HCT116 (cell line): Measurements from ENCODE around the gene ZNF76. TPM values are rescaled to one million over a fixed set of nuclear protein-coding genes. Genes with fewer than 3 reads are reported as not detected.

Experiments used
- ATAC-seq: fragments of 200-7000 bp; cut with Tn5 transposase; 2 replicates; pipeline ENCODE4 v1.9.1; 2020; ENCODE audit warnings: mild to moderate bottlenecking, moderate library complexity
- BruUV-seq: library from RNA; stranded (reverse); fragments of 400-500 nt; replicated peaks from 2 replicates; lab custom pipeline; 2021; lab: Mats Ljungman, UMichigan
- CTCF ChIA-PET: fragments of 300-600 bp; sonication (Branson Sonifier 250); formaldehyde crosslinking; loops from one replicate; lab custom pipeline; 2021; ENCODE audit warnings: antibody characterized with exemption; lab: Charles Lee
- POLR2A ChIA-PET: fragments of 300-600, 350-600 bp; sonication (Branson Sonifier 250); formaldehyde crosslinking; loops from one replicate; lab custom pipeline; 2021; ENCODE audit warnings: antibody characterized with exemption; lab: Charles Lee
- RAD21 ChIA-PET, 2 experiments: fragments of 300-600 bp; sonication (Branson Sonifier 250); formaldehyde crosslinking; loops; one replicate each; lab custom pipeline; 2023; ENCODE audit warnings: low total read pairs in 2 of 2; ENCODE audit not compliant: uncharacterized antibody in 2 of 2, unreplicated experiment in 2 of 2, low non-redundant PET in 1 of 2; lab: Charles Lee
- DNase-seq: peaks from one replicate; pipeline ENCODE4 v3.0.0-alpha.2; 2010; ENCODE audit warnings: low read depth, low spot score
- H2AFZ ChIP-seq: fragments of 200-600 bp; shearing (Covaris generic), sonication (generic); 2 replicates; pipeline ENCODE4 v1.6.1; 2017; ENCODE audit warnings: low read depth, mixed run types, mixed read lengths, antibody characterized with exemption, low read length; ENCODE audit not compliant: poor library complexity, severe bottlenecking
- H3K27ac ChIP-seq: 2 replicates; pipeline ENCODE4 v1.5.1; 2012; ENCODE audit warnings: low read depth, low read length
- H3K27me3 ChIP-seq: fragments of 200-600 bp; sonication (generic); 2 replicates; pipeline ENCODE4 v1.6.1; 2016; ENCODE audit warnings: mixed run types, low read length, mixed read lengths; ENCODE audit not compliant: insufficient read depth
- H3K36me3 ChIP-seq, 2 experiments: fragments of 200-500 bp in 1 of 2; fragments of 200-600 bp in 1 of 2; sonication (Bioruptor generic) in 1 of 2; sonication (generic) in 1 of 2; 2 replicates each; pipeline versions ENCODE4 v1.5.1 to v1.6.1; 2014 to 2016; ENCODE audit warnings: low read length in 2 of 2, inconsistent platforms in 1 of 2, mixed read lengths in 1 of 2, mixed run types in 1 of 2; ENCODE audit not compliant: insufficient read depth in 2 of 2, control insufficient read depth in 1 of 2
- H3K4me1 ChIP-seq, 2 experiments: fragments of 200-600 bp in 1 of 2; sonication (generic) in 1 of 2; 2 replicates each; pipeline versions ENCODE4 v1.5.1 to v1.6.1; 2012 to 2017; ENCODE audit warnings: low read length in 2 of 2, inconsistent platforms in 1 of 2, mild to moderate bottlenecking in 1 of 2, mixed read lengths in 1 of 2, mixed run types in 1 of 2, moderate library complexity in 1 of 2; ENCODE audit not compliant: insufficient read depth in 2 of 2, control insufficient read depth in 1 of 2
- H3K4me2 ChIP-seq: fragments of 200-600 bp; sonication (generic); 2 replicates; pipeline ENCODE4 v1.6.1; 2017; ENCODE audit warnings: mixed run types, low read length, mixed read lengths
- H3K4me3 ChIP-seq, 2 experiments: fragments of 200-600 bp in 1 of 2; sonication (generic) in 1 of 2; replicated peaks in 1 of 2; 2 replicates each; pipeline ENCODE4 v1.5.1; 2011 to 2016; ENCODE audit warnings: low read length in 2 of 2, control low read depth in 1 of 2, low read depth in 1 of 2, mild to moderate bottlenecking in 1 of 2, mixed read lengths in 1 of 2, mixed run types in 1 of 2
- H3K79me2 ChIP-seq: fragments of 200-600 bp; sonication (generic); 2 replicates; pipeline ENCODE4 v1.6.1; 2017; ENCODE audit warnings: mild to moderate bottlenecking, mixed run types, low read length, moderate library complexity, mixed read lengths; ENCODE audit not compliant: insufficient read depth
- H3K9ac ChIP-seq: fragments of 200-600 bp; sonication (generic); 2 replicates; pipeline ENCODE4 v1.6.1; 2016; ENCODE audit warnings: low read length, mixed read lengths
- H3K9me2 ChIP-seq: fragments of 200-600 bp; sonication (generic), shearing (Covaris generic); 2 replicates; pipeline ENCODE4 v1.6.1; 2017; ENCODE audit warnings: mixed run types, mild to moderate bottlenecking, moderate library complexity; ENCODE audit not compliant: insufficient read depth
- H3K9me3 ChIP-seq, 2 experiments: fragments of 200-500 bp in 1 of 2; fragments of 200-600 bp in 1 of 2; sonication (Bioruptor generic) in 1 of 2; sonication (generic) in 1 of 2; 2 replicates each; pipeline ENCODE4 v1.6.1; 2014 to 2017; ENCODE audit warnings: low read length in 2 of 2, mixed read lengths in 2 of 2, inconsistent platforms in 1 of 2, low read depth in 1 of 2, mild to moderate bottlenecking in 1 of 2, mixed run types in 1 of 2, moderate library complexity in 1 of 2; ENCODE audit not compliant: control insufficient read depth in 1 of 2, insufficient read depth in 1 of 2
- H4K20me1 ChIP-seq: fragments of 200-600 bp; sonication (generic), shearing (Covaris generic); 2 replicates; pipeline ENCODE4 v1.6.1; 2017; ENCODE audit warnings: mixed run types, mild to moderate bottlenecking, moderate library complexity; ENCODE audit not compliant: insufficient read depth
- ELF1 ChIP-seq: IDR thresholded peaks from 2 replicates; pipeline ENCODE4 v1.6.1; 2012; ENCODE audit warnings: low read depth, borderline replicate concordance
- EZH2 ChIP-seq: fragments of 200-600 bp; sonication (generic); IDR thresholded peaks from 2 replicates; pipeline ENCODE4 v1.6.1; 2017; ENCODE audit warnings: antibody characterized with exemption, mixed run types
- EZH2phosphoT487 ChIP-seq: fragments of 200-600 bp; IDR thresholded peaks from 2 replicates; pipeline ENCODE4 v1.6.1; 2018; ENCODE audit warnings: antibody characterized with exemption, borderline replicate concordance
- FOSL1 ChIP-seq: IDR thresholded peaks from 2 replicates; pipeline ENCODE4 v1.6.1; 2012; ENCODE audit warnings: low read depth
- JUND ChIP-seq: IDR thresholded peaks from 2 replicates; pipeline ENCODE4 v1.6.1; 2012
- MAX ChIP-seq: IDR thresholded peaks from 2 replicates; pipeline ENCODE4 v1.6.1; 2012
- POLR2AphosphoS5 ChIP-seq: IDR thresholded peaks from 2 replicates; pipeline ENCODE4 v1.6.1; 2011; ENCODE audit warnings: mild to moderate bottlenecking, low read depth, low read length, moderate library complexity
- RAD21 ChIP-seq: IDR thresholded peaks from 2 replicates; pipeline ENCODE4 v1.6.1; 2012; ENCODE audit warnings: low read depth, mild to moderate bottlenecking
- REST ChIP-seq: IDR thresholded peaks from 2 replicates; pipeline ENCODE4 v1.6.1; 2012; ENCODE audit warnings: low read depth
- YY1 ChIP-seq: IDR thresholded peaks from 2 replicates; pipeline ENCODE4 v1.6.1; 2011; ENCODE audit warnings: low read length, low read depth, moderate library complexity, mild to moderate bottlenecking; ENCODE audit not compliant: insufficient replicate concordance; ENCODE audit errors: extremely low read depth
- ZNF274 ChIP-seq: fragments of 200-500 bp; sonication (Bioruptor generic); IDR thresholded peaks from 2 replicates; pipeline ENCODE4 v1.6.1; 2014; ENCODE audit warnings: mild to moderate bottlenecking, low read depth, low read length, inconsistent platforms
- intact Hi-C: fragments of 100-400 bp; cut with micrococcal nuclease; formaldehyde crosslinking; loops from 2 replicates; pipeline ENCODE4 v1.10.0; 2022
- total RNA-seq: library from RNA; stranded (reverse); gene quantifications from one replicate; pipeline ENCODE4 v1.2.1, GENCODE V29; 2021; ENCODE audit not compliant: unreplicated experiment
- TF ChIP-seq, protein P1 (sequence below), 3 experiments: fragments of 200-600 bp in 1 of 3; sonication (generic) in 1 of 3; IDR thresholded peaks in 2 of 3; conservative IDR thresholded peaks in 1 of 3; 2 replicates each; pipeline ENCODE4 v1.5.1; 2012 to 2017; ENCODE audit warnings: low read depth in 2 of 3, low read length in 2 of 3, antibody characterized with exemption in 1 of 3, borderline replicate concordance in 1 of 3, control low read depth in 1 of 3, mild to moderate bottlenecking in 1 of 3, mixed read lengths in 1 of 3, mixed run types in 1 of 3, moderate library complexity in 1 of 3; ENCODE audit not compliant: insufficient read depth in 1 of 3

The ZNF76 gene
- total RNA-seq, 1 experiment from 2014 or later: 47.5 TPM

GRCh38 chr6:35214869-35215664 is 44.5 kb upstream of the ZNF76 start:
- ATAC-seq: no peak
- POLR2A ChIA-PET: no interaction called here

GRCh38 chr6:35215665-35216411 is 43.7 kb upstream of the ZNF76 start:
- intact Hi-C loops: no loop called here
- ChIA-PET POLR2A (no interaction called here), RAD21 (no interaction called here), CTCF (interaction anchor here (0.9 to 2.9 kb wide), 2 partner anchors 10 to 76 kb away, joined by 3 to 13 read pairs; no protein-coding TSS in a partner anchor)
- Histone ChIP-seq H3K9me2 (no peaks in the 10 kb centered on the region), H3K27ac (no peak overlapping the region), H3K4me2 (no peak overlapping the region), H3K4me1 (no peaks in the 10 kb centered on the region; a peak in 1 of 4 replicates), H3K4me3 (no peak overlapping the region), H3K36me3 (no peaks in the 10 kb centered on the region), H2AFZ (no peak overlapping the region), H3K79me2 (no peaks in the 10 kb centered on the region), H3K9me3 (no peaks in the 10 kb centered on the region), H4K20me1 (no peaks in the 10 kb centered on the region), H3K9ac (no peak overlapping the region), H3K27me3 (no peaks in the 10 kb centered on the region)
- BruUV-seq: no TSS peak
- DNase-seq: no peak
- ATAC-seq: no peak
- TF ChIP-seq MAX: no peak
- TF ChIP-seq JUND: no peak
- TF ChIP-seq EZH2phosphoT487: no peak
- no peak for TF ChIP-seq POLR2AphosphoS5
- TF ChIP-seq ZNF274: no peak
- TF ChIP-seq FOSL1: no peak
- no peak for TF ChIP-seq EZH2
- no peak for TF ChIP-seq YY1
- TF ChIP-seq, protein P1, sequence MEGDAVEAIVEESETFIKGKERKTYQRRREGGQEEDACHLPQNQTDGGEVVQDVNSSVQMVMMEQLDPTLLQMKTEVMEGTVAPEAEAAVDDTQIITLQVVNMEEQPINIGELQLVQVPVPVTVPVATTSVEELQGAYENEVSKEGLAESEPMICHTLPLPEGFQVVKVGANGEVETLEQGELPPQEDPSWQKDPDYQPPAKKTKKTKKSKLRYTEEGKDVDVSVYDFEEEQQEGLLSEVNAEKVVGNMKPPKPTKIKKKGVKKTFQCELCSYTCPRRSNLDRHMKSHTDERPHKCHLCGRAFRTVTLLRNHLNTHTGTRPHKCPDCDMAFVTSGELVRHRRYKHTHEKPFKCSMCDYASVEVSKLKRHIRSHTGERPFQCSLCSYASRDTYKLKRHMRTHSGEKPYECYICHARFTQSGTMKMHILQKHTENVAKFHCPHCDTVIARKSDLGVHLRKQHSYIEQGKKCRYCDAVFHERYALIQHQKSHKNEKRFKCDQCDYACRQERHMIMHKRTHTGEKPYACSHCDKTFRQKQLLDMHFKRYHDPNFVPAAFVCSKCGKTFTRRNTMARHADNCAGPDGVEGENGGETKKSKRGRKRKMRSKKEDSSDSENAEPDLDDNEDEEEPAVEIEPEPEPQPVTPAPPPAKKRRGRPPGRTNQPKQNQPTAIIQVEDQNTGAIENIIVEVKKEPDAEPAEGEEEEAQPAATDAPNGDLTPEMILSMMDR (IDR thresholded peaks at IDR 0.05 in 2 of 3, conservative IDR thresholded peaks at IDR 0.05 in 1 of 3; ENCODE audit: borderline replicate concordance in 1 of 3, insufficient read depth in 1 of 3, low read depth in 2 of 3, low read length in 2 of 3): no peak
- TF ChIP-seq REST: no peak
- no peak for TF ChIP-seq RAD21

More at GRCh38 chr6:35214869-35215664, 44.5 kb upstream of the ZNF76 start:
- H3K4me2 ChIP-seq: no peak overlapping the region
- intact Hi-C loops: no loop called here
- no peak for DNase-seq
- H2AFZ ChIP-seq: no peak overlapping the region
- no peaks in the 10 kb centered on the region for H3K79me2 ChIP-seq
- no peak for TF ChIP-seq ELF1
- ChIA-PET CTCF (interaction anchor here (0.9 to 2.9 kb wide), 2 partner anchors 10 to 76 kb away, joined by 3 to 13 read pairs; no protein-coding TSS in a partner anchor), RAD21 (no interaction called here)
- H3K9me3 ChIP-seq: no peaks in the 10 kb centered on the region
- H4K20me1 ChIP-seq: no peaks in the 10 kb centered on the region
- H3K9me2 ChIP-seq: no peaks in the 10 kb centered on the region
- no TSS peak for BruUV-seq
- H3K36me3 ChIP-seq: no peaks in the 10 kb centered on the region
- no peak overlapping the region for H3K27ac ChIP-seq
- no peaks in the 10 kb centered on the region; a peak in 1 of 4 replicates for H3K4me1 ChIP-seq
- H3K9ac ChIP-seq: no peak overlapping the region
- H3K27me3 ChIP-seq: no peaks in the 10 kb centered on the region
- H3K4me3 ChIP-seq: no peak overlapping the region
